HEK293 (cell line): ENCODE data around the gene SLC25A1.

ENCODE experiments used
- BCL11A ChIP-seq: fragments of 450-650 bp; formaldehyde crosslinking; IDR thresholded peaks from 2 replicates; pipeline ENCODE4 v1.5.1; 2016; ENCODE audit warnings: low read depth, missing biosample characterization, missing genetic modification characterization
- CTCF ChIP-seq: fragments of 450-650 bp; formaldehyde crosslinking; IDR thresholded peaks from 2 replicates; pipeline ENCODE4 v1.5.1; 2016; ENCODE audit warnings: missing biosample characterization, missing genetic modification characterization
- PRDM10 ChIP-seq: fragments of 450-650 bp; formaldehyde crosslinking; IDR thresholded peaks from 2 replicates; pipeline ENCODE4 v1.5.1; 2016; ENCODE audit warnings: missing biosample characterization, missing genetic modification characterization
- ZNF274 ChIP-seq, 2 experiments: fragments of 200-500 bp in 1 of 2; fragments of 450-650 bp in 1 of 2; sonication (Bioruptor generic) in 1 of 2; formaldehyde crosslinking in 1 of 2; IDR thresholded peaks; 2 replicates each; pipeline versions ENCODE4 v1.5.1 to v1.6.1; 2014 to 2016; ENCODE audit warnings: borderline replicate concordance in 1 of 2, inconsistent platforms in 1 of 2, low read length in 1 of 2, missing biosample characterization in 1 of 2, missing genetic modification characterization in 1 of 2
- ZNF510 ChIP-seq: fragments of 450-650 bp; formaldehyde crosslinking; IDR thresholded peaks from 2 replicates; pipeline ENCODE4 v1.5.1; 2018; ENCODE audit warnings: mild to moderate bottlenecking, missing genetic modification characterization, missing biosample characterization; ENCODE audit not compliant: insufficient replicate concordance

GRCh38 chr22:19184276-19184997 lies 5.9 kb upstream of the SLC25A1 start:
- TF ChIP-seq ZNF274 (IDR thresholded peaks at IDR 0.05; ENCODE audit: low read length) = no peak
- no peak for TF ChIP-seq ZNF274 (tag by site-specific recombination; IDR thresholded peaks at IDR 0.05; ENCODE audit: borderline replicate concordance)
- TF ChIP-seq BCL11A = no peak
- TF ChIP-seq CTCF (tag by site-specific recombination) = no peak
- TF ChIP-seq ZNF510 (tag by site-specific recombination) = no peak
- no peak for TF ChIP-seq PRDM10 (tag by site-specific recombination)
